Stimulated activated CD4-positive, alpha-beta T cell treated with anti-CD3 and anti-CD28 coated beads, TNF-alpha, amount 100 ng/mL, for 48 hours (primary cell): ENCODE data around the gene PPP2R3B.
"Not testable (repeated sequence)": the region's sequence is repeated elsewhere in the genome, so short reads cannot be mapped to it uniquely, and the experiment has no call there.

Experiments used
- DNase-seq, 3 donors: peaks; one replicate each; pipeline ENCODE4 v3.0.0-alpha.2; 2020; ENCODE audit warnings: low read depth in 3 of 3

Gene PPP2R3B

GRCh38 chrX:319579-320125 is 67.1 kb downstream of the PPP2R3B start:
- no peak for DNase-seq

- DNase-seq, result peak; percentile 94 to 99 (median 94)
Observed at GRCh38 chrX:318739-319578, 67.7 kb downstream of the PPP2R3B start, which contains the start of gene GTPBP6. Gene GTPBP6, minus strand, starts transcription at chrX:318796. Its CDS starts 9 bp downstream, at chrX:318787.

DNA sequence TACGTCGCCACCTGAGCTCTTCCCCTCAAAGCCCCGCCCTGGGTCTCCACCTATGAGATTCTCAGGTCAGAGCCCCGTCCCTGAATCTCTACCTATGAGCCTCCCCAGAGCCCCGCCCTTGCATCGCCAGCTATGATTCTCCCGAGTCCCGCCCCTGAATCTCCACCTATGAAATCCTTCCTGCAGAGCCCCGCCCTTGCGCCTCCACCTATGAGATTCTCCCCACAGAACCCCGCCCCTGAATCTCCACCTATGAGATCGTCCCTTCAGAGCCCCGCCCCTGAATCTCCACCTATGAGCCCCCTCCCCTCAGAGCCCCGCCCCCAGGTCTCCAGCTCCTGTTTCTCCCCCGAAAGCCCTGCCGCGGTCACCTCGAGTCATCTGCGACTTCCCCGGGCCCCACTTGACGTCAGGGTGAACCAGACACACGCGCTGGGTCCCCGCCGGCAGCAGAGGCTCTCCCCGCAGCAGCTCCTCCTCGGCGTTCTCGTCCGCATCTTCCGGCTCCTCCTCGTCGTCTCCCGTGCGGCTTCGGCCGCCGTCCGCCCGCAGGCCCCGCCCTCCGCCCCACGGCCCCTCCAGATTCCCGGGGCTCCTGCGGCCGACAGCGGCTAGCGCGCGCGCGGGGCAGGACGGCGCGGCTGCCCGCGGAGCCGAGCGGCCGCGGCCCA is 68.5 kb downstream of the PPP2R3B start:
- peak; percentile 93 to 99 (median 99) for DNase-seq

DNA sequence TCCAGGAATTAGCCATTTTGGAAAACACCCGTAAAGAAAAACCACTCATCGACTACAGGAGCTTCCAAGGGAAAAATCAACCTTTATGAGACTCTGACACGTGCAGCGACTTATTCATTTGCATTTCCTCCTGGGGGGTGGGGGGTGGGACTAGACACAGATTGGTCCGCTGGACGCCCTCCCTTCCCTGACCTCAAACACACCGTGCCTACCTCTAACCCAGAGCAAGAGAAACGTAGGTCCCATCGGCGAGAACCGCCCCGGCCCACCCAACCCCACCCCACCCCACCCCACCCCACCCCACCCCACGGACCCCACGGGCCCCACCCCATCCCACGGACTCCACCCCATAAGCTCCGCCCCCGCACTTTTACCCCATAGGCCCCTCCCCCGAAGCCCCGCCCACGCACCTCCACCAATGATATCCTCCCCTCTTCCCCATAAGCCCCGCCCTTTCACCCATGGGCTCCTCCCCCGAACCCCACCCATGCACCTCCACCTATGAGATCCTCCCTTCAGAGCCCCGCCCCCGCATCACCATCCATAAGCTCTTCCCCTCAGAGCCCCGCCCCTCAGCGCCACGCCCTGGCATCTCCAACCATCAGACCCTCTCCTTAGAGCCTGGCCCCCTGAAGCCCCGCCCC is 69.2 kb downstream of the PPP2R3B start:
- peak in 2 of 3 donors; percentile 83 to 97 for DNase-seq

DNA sequence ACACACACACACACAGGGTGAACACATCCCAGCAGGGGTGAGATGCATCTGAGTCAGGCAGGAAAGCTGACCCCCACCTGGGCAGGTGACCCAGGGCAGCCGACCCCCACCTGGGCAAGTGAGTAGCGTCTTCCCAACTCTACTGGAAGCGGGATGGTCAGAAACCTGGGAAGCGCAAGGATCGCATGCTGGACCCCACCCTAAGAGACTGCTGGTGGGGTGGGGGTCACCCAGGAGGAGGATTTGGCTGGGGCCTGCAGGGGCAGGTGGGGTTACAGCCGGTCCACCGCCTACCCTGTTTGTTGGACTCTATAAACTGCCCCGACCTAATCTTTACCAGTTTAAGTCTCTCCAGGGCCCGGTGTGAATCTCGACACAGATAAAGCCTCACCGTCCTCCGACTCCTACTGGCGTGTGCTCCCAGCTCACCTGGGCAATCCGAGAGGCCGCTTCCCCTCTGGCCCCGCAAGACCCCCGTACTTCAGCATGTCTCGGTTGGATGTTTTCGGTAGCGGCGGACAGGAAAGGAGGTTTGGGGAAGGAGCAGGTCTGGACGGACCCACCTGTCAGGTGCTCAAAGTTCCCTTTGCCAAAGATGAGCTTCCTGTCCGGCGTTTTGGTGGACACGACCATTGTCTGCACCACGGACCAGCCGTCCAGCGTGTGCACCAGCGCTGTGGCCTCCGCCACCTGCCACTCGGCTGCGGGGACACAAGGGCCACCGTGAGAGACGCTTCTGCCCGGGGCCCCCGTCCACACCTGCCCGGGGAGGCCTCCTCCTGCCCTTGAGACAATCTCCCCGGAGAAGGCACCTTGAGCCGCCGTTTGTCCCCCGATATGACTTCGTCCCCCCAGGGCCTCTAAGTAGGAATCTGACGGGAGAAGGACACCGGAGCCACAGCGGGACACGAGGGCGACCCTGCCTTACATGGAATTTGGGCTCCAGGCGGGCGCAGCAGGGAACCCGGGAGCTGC is 70.1 kb downstream of the PPP2R3B start:
- DNase-seq, result no peak

DNA sequence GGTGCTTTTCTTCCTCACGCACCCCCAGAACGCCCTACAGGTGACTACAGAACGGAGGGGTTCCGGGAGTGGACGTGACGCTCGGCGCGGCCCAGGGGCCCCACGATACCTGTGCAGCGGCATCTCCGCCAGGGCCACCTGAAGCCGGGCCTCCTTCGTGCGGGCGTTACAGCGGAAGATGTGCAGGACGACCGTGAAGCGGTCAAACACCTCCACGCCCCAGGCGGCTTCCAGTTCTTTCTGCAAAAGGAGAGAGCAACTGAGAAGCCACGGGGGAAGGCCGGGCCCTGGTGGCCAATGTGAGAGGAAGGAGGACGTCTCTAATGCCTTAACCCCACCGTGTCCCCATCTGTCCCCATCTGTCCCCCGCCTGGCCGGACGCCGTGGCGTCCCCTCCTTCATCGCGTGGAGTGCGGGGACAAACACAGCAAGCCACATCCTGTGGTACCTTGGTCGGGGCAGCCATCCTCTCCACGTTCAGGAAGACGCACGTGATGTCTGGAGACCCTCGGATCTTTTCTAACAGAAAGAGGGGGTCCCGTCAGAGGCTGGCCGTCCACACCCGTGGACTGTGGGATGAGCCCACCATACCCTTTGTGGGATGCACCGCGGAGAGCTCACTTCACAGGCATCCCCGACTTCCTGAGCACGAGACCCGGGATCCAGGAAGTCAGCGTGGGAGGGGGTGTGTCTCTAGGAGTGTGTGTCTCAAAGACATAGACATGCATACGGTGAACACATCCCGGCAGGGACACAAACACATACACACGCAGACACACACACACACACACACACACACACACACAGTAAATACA is 71.7 kb downstream of the PPP2R3B start:
- DNase-seq, result no peak

DNA sequence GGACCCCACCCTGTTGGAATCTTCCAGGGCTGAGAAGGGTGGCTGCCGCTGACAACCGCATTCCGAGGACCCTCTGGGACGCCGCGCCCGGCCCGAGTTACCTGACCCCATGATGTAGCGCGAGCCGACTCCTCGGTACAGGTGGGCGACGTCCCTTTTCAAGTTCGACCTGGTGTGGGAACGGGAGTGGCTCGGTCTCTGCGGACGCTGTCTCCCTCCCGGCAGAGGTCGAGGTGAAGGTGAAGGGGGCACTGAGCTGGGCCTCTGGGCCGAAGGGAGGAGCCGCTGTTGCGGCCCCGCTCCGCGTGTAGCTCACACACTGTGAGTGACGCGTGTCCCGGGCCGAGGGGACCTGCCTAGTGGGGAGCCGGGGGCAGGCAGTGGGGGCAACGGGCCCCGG is 72.7 kb downstream of the PPP2R3B start:
- no peak for DNase-seq

GRCh38 chrX:313546-313945 is 73.2 kb downstream of the PPP2R3B start:
- DNase-seq, result no peak

GRCh38 chrX:312621-313331 is 73.9 kb downstream of the PPP2R3B start:
- no peak for DNase-seq

- no peak for DNase-seq
Observed at GRCh38 chrX:311156-312129, 75.3 kb downstream of the PPP2R3B start.

GRCh38 chrX:310621-311155 is 76.0 kb downstream of the PPP2R3B start:
- no peak for DNase-seq

DNA sequence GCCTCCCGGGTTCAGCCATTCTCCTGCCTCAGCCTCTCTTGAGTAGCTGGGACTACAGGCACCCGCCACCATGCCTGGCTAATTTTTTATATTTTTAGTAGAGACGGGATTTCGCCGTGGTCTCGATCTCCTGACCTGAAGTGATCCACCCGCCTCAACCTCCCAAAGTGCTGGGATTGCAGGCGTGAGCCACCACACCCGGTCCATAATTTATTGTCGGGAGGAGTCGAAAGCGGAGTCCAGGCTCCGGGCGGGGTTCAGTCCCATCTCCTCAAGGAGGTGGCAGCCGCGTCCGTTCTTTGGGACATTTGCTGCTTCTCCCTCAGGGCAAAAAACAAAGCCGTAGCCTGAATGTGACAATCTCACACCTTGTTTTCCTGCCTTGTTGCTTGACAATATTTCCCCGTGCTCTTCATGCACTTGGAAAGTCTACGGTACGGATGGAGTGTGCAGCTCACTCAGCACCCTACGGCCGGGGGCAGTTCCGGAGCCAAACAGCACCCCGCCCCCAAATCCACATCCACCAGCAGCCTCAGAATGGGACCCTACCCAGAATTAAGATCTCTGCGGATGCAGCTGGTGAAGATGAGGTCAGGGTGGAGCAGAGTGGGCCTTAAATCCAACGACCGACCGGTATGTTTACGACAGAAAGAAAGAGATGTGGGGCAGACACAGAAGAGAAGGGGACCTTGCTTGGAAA is 77.7 kb downstream of the PPP2R3B start:
- DNase-seq, result no peak

DNA sequence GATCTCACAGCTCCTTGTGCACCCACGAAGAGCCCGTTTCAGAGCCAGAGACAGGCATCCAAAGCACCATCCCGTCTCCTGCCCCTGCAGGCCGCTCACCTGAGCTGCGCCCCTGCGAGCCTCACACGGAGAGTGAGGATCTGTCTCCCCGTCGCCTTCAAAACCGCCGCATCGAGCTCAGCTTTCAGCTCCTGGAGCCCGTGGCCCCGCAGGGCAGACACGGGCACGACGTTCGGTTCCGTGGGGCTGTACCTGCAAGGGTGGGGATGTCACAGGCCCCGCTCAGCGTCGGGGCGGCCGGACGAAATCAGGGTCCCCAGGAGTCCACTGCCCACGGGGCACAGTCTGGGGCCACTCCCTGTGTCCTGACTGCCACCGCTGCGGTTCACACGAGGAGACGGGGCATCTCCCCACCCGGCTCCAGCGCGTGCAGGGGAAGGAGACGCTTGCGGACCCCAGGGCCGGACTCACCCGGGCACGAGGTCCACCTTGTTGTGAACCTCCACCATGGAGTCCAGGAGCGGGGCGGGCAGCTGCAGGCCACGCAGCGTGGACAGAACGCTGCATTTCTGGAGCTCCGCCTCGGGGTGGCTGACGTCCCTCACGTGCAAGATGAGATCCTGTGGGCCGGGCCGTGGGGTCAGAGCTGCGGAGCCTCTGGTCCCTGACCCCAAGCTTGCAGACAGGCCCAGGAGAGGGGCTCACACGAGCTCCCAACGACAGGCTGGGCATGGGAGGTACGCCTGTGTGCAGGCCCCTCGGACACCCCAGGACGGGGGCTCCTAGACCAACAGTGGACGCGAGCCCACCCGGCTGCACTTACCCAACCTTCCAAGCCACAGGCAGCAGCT is 79.2 kb downstream of the PPP2R3B start:
- DNase-seq, result no peak

DNA sequence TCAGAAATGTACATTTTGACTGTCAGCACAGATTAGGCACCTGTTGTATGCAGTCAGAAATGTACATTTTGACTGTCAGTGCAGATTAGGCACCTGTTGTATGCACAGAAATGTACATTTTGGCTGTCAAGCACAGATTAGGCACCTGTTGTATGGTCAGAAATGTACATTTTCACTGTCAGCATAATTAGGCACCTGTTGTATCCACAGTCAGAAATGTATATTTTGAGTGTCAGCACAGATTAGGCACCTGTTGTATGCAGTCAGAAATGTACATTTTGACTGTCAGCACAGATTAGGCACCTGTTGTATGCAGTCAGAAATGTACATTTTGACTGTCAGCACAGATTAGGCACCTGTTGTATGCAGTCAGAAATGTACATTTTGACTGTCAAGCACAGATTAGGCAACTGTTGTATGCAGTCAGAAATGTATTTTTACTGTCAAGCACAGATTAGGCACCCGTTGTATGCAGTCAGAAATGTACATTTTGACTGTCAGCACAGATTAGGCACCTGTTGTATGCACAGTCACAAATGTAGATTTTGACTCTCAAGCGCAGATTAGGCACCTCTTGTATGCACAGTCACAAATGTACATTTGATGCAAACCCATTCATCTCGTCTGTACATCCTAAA is 80.0 kb downstream of the PPP2R3B start:
- not testable (repeated sequence) for DNase-seq

DNA sequence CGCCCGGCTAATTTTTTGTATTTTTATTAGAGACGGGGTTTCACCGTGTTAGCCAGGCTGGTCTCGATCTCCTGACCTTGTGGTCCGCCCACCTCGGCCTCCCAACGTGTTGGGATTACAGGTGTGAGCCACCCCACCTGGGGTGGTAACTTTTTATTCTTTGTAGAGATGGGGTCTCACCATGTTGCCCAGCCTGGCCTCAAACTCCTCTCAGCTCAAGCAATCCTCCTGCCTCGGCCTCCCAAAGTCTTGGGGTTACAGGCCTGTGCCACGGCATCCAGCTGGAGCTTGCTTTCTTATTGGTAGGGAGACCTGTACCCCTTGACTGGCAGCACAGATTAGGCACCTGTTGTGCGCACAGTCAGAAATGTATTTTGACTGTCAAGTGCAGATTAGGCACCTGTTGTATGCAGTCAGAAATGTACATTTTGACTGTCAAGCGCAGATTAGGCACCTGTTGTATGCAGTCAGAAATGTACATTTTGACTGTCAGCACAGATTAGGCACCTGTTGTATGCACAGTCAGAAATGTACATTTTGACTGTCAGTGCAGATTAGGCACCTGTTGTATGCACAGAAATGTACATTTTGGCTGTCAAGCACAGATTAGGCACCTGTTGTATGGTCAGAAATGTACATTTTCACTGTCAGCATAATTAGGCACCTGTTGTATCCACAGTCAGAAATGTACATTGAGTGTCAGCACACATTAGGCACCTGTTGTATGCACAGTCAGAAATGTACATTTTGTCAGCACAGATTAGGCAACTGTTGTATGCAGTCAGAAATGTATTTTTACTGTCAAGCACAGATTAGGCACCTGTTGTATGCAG is 80.7 kb downstream of the PPP2R3B start:
- DNase-seq, result not testable (repeated sequence)
